Adrenal gland (tissue), 12 donors: ENCODE measurements around the gene TMEM51. TPM values are rescaled to one million over a fixed set of nuclear protein-coding genes. Genes with fewer than 3 reads are reported as not detected.
A peak's percentile ranks its signal among the peaks of the same experiment; 100 is the strongest.
"Not testable (repeated sequence)": the region's sequence is repeated elsewhere in the genome, so short reads cannot be mapped to it uniquely, and the experiment has no call there.

Source experiments
- DNase-seq, 7 donors: peaks; one replicate each; pipeline ENCODE4 v3.0.0-alpha.2; 2019 to 2020
- H3K27ac ChIP-seq, 5 donors: fragments of 200-600 bp; sonication (generic) in 4 of 5; 1 replicate in 3 of 5; 2 replicates in 2 of 5; pipeline versions ENCODE4 v1.5.1 to v1.8.0; 2016 to 2020; ENCODE audit warnings: mild to moderate bottlenecking in 1 of 5
- H3K27me3 ChIP-seq: fragments of 200-600 bp; 2 replicates; pipeline ENCODE4 v1.8.0; 2021
- H3K36me3 ChIP-seq, 2 donors: fragments of 200-600 bp; replicated peaks in 1 of 2; 1 replicate in 1 of 2; 2 replicates in 1 of 2; pipeline versions ENCODE4 v1.5.1 to v1.8.0; 2018 to 2022
- H3K4me1 ChIP-seq, 2 donors: fragments of 200-600 bp; replicated peaks in 1 of 2; 1 replicate in 1 of 2; 2 replicates in 1 of 2; pipeline versions ENCODE4 v1.5.1 to v1.8.0; 2018 to 2021
- H3K4me3 ChIP-seq, 4 donors: fragments of 200-600 bp; sonication (generic) in 3 of 4; one replicate each; pipeline ENCODE4 v1.5.1; 2016 to 2018
- H3K9me3 ChIP-seq, 3 donors: fragments of 200-600 bp; sonication (generic) in 1 of 3; replicated peaks in 1 of 3; 1 replicate in 2 of 3; 2 replicates in 1 of 3; pipeline versions ENCODE4 v1.5.1 to v1.8.0; 2016 to 2021
- CTCF ChIP-seq, 6 experiments: fragments of 450-650 bp in 4 of 6; fragments of 200-600 bp in 2 of 6; sonication (generic) in 1 of 6; IDR thresholded peaks; 1 replicate in 5 of 6; 2 replicates in 1 of 6; pipeline versions ENCODE4 v1.5.1 to v1.8.0; 2016 to 2021; ENCODE audit warnings: antibody characterized with exemption in 6 of 6, mild to moderate bottlenecking in 2 of 6, moderate library complexity in 1 of 6
- POLR2A ChIP-seq, 2 donors: fragments of 450-650 bp; IDR thresholded peaks; one replicate each; pipeline ENCODE4 v1.6.1; 2017; ENCODE audit warnings: antibody characterized with exemption in 2 of 2, mild to moderate bottlenecking in 2 of 2, moderate library complexity in 1 of 2
- WGBS, 4 donors: extraction: QIAGEN DNeasy Blood & Tissue Kit in 2 of 4; methylation state at CpG; one replicate each; pipeline versions ENCODE4 v1.1.5 to v1.1.7; 2013 to 2017; 5-methylcytosine and 5-hydroxymethylcytosine counted together
- intact Hi-C, 2 donors: fragments of 100-400 bp; cut with DNase I; formaldehyde crosslinking; loops; one replicate each; pipeline versions ENCODE4 v1.14.1 to v1.15.0; 2022 to 2023
- polyA plus RNA-seq, 3 donors: library from polyadenylated mRNA; stranded (reverse); fragments of 200-250 nt in 2 of 3; fragments of 350-450 nt in 1 of 3; fragmentation: Illumina TruSeq in 1 of 3; extraction: RNeasy Lipid Tissue Mini Kit (QIAGEN cat#74804) in 1 of 3; gene quantifications; one replicate each; pipeline ENCODE4 v1.2.3, GENCODE V29; 2013 to 2014
- total RNA-seq, 9 donors: library from RNA; depleted of rRNA in 4 of 9; stranded (reverse); fragments of >200 nt in 4 of 9; fragments of 120-200 nt in 1 of 9; fragmentation: NEBNext Ultra II Directional in 1 of 9; extraction: Animal tissue kit (Norgen Biotek cat#: 25700) in 1 of 9; gene quantifications; one replicate each; pipeline versions ENCODE4 v1.1.0 to v1.2.4, GENCODE V29; 2013 to 2023
- donor health status: healthy with polysubstance abuse.
- donor health status: Bipolar disorder and iron deficiency.
- donor health status: DM: yes; HTN: yes; CAD: no.
- donor health status: DM: no; HTN: no; CAD: no.
- donor health status: DM: no; HTN: no; CAD: no.
- donor health status: DM: yes; HTN: yes; CAD: no.

Gene TMEM51
- total and polyA plus RNA-seq, 12 donors: 4.0 to 46.5 (median 31.0) TPM

GRCh38 chr1:15172405-15173259 is 19.1 kb downstream of the TMEM51 start:
- intact Hi-C loops: no loop called here
- H3K36me3 ChIP-seq: no peaks in the 10 kb centered on the region

GRCh38 chr1:15173863-15174614 is 20.5 kb downstream of the TMEM51 start:
- intact Hi-C loops: no loop called here
- Histone ChIP-seq H3K27ac (peak overlapping the region in 1 of 5 donors; percentile 45), H3K27me3 (no peaks in the 10 kb centered on the region), H3K9me3 (no peaks in the 10 kb centered on the region), H3K36me3 (no peaks in the 10 kb centered on the region), H3K4me3 (no peak overlapping the region), H3K4me1 (peaks cover 43 to 59% of the 10 kb centered on the region in 2 donors)
- WGBS, 4 donors: 73 to 79% (median 79%) methylated on average over 11 of the region's 11 CpGs
- TF ChIP-seq POLR2A (IDR thresholded peaks at IDR 0.05): no peak
- no peak for TF ChIP-seq CTCF (IDR thresholded peaks at IDR 0.05)
- no peak for DNase-seq

More at GRCh38 chr1:15172405-15173259, 19.1 kb downstream of the TMEM51 start:
- Histone ChIP-seq H3K4me1 (peaks cover 42 to 59% of the 10 kb centered on the region in 2 donors), H3K9me3 (no peaks in the 10 kb centered on the region), H3K27ac (peak overlapping the region in 4 of 5 donors; percentile 45 to 80 (median 64)), H3K4me3 (no peak overlapping the region), H3K27me3 (no peaks in the 10 kb centered on the region)
- peak in 3 of 7 donors; percentile 37 to 58 (median 51) for DNase-seq
- WGBS, 4 donors: 57 to 66% (median 60%) methylated on average over 13 to 16 of the region's 16 CpGs
- no peak for TF ChIP-seq POLR2A (IDR thresholded peaks at IDR 0.05)
- TF ChIP-seq CTCF (IDR thresholded peaks at IDR 0.05): no peak

GRCh38 chr1:15174615-15174983 is 21.1 kb downstream of the TMEM51 start:
- no peaks in the 10 kb centered on the region for H3K27me3 ChIP-seq
- H3K4me3 ChIP-seq: no peak overlapping the region
- no peaks in the 10 kb centered on the region for H3K36me3 ChIP-seq
- H3K9me3 ChIP-seq: no peaks in the 10 kb centered on the region
- intact Hi-C loops: no loop called here
- TF ChIP-seq POLR2A (IDR thresholded peaks at IDR 0.05) (no peak), CTCF (IDR thresholded peaks at IDR 0.05) (no peak)
- no peak for DNase-seq
- 37 to 54% (median 44%) methylated on average over 3 of the region's 3 CpGs for WGBS, 4 donors
- H3K27ac ChIP-seq: peak overlapping the region in 1 of 5 donors; percentile 45
- H3K4me1 ChIP-seq: peaks cover 49 to 64% of the 10 kb centered on the region in 2 donors

- H3K4me3 ChIP-seq, intact Hi-C loops, H3K9me3 ChIP-seq, H3K27me3 ChIP-seq, DNase-seq, H3K36me3 ChIP-seq: not testable (repeated sequence)
- Histone ChIP-seq H3K4me1 (peaks cover 55 to 73% of the 10 kb centered on the region in 2 donors), H3K27ac (peak overlapping the region in 2 of 5 donors; percentile 24 to 81)
- WGBS, 4 donors: 93 to 95% (median 95%) methylated on average over 6 of the region's 6 CpGs
Measured at GRCh38 chr1:15175324-15176094, 22.0 kb downstream of the TMEM51 start.
